ENCODE results near the gene ADAM23.

- TF ChIP-seq EP300 (IDR thresholded peaks at IDR 0.05) (no peak), CTCF (IDR thresholded peaks at IDR 0.05) (no peak)
These were observed 87.4 kb downstream of the ADAM23 start for GRCh38 chr2:206530727-206531126.

Measured in ovary (tissue), 3 donors.